ENCODE data around the gene CHPF2.
A peak's percentile ranks its signal among the peaks of the same experiment; 100 is the strongest.

Gene CHPF2, protein sequence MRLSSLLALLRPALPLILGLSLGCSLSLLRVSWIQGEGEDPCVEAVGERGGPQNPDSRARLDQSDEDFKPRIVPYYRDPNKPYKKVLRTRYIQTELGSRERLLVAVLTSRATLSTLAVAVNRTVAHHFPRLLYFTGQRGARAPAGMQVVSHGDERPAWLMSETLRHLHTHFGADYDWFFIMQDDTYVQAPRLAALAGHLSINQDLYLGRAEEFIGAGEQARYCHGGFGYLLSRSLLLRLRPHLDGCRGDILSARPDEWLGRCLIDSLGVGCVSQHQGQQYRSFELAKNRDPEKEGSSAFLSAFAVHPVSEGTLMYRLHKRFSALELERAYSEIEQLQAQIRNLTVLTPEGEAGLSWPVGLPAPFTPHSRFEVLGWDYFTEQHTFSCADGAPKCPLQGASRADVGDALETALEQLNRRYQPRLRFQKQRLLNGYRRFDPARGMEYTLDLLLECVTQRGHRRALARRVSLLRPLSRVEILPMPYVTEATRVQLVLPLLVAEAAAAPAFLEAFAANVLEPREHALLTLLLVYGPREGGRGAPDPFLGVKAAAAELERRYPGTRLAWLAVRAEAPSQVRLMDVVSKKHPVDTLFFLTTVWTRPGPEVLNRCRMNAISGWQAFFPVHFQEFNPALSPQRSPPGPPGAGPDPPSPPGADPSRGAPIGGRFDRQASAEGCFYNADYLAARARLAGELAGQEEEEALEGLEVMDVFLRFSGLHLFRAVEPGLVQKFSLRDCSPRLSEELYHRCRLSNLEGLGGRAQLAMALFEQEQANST

DNA sequence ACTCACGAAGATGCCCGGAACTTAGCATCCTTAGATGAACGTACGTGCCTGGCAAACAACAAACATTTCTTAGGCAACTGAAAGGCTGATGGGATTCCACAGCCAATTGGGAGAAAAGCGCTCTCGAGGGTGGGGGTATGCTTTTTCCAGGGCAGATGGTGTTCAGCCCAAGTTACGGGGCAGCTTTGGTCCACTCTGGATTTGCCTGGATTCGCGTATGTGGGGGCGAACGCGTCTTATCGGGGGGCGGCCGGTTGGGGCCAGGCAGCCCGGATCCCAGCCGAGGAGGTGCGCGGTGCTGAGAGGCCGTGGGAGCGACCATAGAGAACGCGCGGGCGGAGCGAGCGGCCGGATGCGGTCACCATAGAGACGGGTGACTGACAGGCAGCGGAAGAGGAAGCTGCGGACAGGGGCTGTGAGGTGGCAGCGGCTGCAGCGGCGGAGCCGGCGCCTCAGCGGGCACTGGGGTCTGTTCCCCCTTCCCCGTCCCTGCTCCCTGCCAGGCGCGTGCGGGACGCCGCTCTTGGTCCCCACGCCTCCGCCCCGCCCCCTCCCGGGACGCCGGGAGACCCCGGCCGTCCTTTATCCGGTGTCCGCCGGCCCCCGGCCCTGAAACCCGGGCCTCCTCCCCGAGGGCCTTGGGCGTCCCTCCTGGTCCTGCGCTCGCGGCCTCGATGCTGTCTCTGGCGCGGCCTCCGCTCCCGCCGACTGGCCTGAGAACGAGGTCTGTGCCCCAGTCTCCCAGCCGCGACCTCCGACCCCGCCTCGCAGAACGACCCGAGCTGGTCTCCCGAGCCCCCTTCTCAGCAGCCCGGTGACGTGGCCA is at the start of gene CHPF2:
CHPF2 (plus strand) TSS at position 393 of the 826 bp plus-strand sequence. CDS start 1,529 bp downstream, outside the sequence.
- DNase-seq (ENCODE audit: low spot score), result peak; percentile 98
- TF ChIP-seq, protein P1, sequence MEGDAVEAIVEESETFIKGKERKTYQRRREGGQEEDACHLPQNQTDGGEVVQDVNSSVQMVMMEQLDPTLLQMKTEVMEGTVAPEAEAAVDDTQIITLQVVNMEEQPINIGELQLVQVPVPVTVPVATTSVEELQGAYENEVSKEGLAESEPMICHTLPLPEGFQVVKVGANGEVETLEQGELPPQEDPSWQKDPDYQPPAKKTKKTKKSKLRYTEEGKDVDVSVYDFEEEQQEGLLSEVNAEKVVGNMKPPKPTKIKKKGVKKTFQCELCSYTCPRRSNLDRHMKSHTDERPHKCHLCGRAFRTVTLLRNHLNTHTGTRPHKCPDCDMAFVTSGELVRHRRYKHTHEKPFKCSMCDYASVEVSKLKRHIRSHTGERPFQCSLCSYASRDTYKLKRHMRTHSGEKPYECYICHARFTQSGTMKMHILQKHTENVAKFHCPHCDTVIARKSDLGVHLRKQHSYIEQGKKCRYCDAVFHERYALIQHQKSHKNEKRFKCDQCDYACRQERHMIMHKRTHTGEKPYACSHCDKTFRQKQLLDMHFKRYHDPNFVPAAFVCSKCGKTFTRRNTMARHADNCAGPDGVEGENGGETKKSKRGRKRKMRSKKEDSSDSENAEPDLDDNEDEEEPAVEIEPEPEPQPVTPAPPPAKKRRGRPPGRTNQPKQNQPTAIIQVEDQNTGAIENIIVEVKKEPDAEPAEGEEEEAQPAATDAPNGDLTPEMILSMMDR (IDR thresholded peaks at IDR 0.05; ENCODE audit: extremely low read depth, missing control alignments), result no peak

DNA sequence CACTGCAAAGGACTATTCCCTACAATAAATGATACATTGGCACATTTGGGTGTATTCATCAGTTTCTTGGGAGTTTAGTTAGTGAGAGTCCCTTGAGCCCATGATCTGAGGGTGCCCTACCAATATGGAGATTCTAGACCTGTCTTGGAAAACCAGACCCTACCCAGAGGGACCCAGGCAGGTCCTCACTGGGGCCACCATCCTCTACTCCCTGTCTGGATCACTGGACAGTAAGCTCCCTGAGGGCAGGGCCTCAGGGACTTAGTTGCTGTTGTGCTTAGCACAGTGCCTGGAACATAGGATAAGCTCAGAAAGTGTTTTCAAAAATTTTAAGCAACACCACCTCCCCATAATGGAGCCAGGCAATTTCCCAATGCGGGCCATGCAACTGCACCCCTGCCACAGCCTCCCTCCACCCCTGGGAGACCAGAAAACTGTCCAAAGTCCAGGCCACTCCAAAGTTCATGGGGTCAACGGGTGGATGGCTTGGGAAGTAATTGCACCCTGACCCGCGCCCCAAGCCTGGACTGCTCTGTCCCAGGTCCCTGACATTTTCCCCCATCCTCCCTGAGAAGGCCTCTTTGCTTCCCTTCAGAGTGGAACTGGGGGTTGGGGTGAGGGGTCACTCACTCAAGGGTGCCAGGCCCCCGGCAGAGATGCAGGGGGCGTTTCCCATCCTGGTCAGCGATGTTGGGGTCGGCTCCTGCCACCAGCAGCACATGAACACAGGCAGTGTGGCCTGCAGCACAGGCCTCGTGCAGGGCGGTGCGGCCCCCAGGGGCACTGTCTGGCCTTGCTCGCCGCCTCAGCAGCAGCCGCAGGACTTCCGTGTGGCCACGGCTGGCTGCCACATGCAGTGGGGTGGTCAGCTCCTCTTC is 46.3 kb upstream of the CHPF2 start:
- no peak for DNase-seq (ENCODE audit: low spot score)

DNA sequence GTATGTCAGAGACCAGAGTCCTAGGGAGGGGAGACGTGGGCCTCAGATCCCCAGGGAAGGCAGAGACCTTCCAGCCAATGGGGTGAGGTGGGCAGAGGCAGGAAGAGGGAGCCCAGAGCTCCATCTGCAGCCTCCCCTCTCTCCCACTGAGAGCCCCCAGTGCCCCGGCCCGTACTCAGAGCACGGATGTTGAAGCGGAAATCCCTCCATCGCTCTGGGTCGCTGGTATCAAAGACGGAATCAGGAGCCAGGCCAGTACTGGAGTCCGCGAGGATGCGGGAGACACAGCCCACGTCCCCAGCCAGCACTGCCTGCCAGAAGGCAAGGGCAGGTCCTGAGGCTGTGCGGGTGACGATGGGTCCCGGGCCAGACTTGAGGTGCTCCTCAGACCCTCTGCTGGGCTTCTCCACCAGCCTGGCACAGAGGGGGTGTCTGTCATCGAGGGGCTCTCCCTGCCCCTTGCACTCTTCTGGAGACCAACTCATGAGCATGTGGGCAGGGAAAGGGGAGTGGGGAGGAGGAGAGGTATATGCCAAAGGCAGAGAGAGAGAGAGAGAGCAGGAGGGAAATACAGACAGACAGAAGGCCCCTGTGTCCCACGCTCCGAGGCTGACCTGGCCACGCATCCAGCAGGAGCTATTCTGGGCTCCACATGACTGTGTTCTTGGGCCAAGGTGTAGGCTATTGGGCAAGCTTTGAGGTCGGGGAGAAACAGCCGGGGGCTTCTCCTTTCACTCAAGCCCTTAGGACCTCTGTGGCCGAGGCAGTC is 45.5 kb upstream of the CHPF2 start, which contains the start of gene ASB10:
ASB10 (minus strand) TSS at position 611 of the 769 bp plus-strand sequence; CDS start at position 491, 120 bp downstream.
- DNase-seq (ENCODE audit: low spot score), result no peak
- TF ChIP-seq, protein P1 (IDR thresholded peaks at IDR 0.05; ENCODE audit: extremely low read depth, missing control alignments), result no peak

More for the DNA sequence above, 46.3 kb upstream of the CHPF2 start:
- TF ChIP-seq, protein P1 (IDR thresholded peaks at IDR 0.05; ENCODE audit: extremely low read depth, missing control alignments), result no peak

DNA sequence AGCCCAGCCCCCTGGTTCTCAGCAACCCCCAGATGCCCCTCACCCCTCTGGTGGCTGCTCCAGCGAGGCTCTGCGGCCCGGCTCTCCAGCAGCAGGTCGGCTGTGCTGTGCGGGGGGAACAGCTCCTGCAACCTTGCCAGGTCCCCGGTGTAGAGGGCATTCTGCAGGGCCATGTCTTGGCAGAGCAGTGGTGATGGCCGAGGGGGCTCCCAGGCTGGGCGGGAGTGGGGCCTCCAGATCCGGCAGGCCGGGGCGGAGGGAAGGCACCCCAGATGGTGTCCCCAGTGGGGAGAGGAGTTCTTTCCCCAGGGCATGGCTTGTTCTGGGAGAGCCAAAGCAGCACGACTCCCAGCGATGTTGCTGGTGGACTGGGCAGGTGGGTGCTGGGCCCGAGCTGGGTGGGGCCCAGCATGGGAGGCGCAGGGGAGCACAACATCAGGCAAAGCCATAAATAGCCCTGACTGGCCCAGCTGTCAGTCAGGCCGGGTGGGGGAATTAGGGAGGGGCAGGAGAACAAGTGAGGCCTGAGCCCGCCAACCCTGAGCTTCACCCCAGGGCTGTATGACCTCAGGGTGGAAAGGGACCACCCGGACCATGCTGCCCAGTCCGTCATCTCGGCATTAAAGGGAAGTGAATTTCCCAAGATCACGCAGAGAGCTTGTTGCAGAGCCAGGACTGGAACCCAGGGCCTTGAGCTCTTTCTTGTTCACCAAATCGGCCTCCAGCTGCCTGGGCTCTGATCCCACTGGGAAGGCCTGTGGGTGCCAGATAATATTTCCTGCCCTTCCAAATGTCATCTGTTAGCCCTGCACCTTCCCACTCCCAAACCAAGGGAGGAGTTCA is 44.7 kb upstream of the CHPF2 start:
- TF ChIP-seq, protein P1 (IDR thresholded peaks at IDR 0.05; ENCODE audit: extremely low read depth, missing control alignments), result no peak
- DNase-seq (ENCODE audit: low spot score), result no peak

DNA sequence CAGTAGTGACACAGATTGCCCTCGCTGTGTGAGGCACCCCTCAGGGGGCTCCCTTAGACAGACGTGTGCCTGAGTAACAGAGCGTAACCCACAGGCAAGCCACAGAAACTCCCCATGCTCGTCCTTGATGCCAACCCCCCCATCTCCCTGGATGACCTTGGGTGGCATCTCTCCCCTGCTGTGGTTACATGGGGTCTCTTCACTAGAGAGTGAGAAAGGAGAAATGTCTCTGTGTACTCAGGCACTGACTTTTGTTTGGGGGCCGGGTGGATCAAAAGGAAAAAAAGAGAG is 44.1 kb upstream of the CHPF2 start:
- no peak for DNase-seq (ENCODE audit: low spot score)
- TF ChIP-seq, protein P1 (IDR thresholded peaks at IDR 0.05; ENCODE audit: extremely low read depth, missing control alignments), result no peak

All from GM20000 (cell line).